HG03095 (cell line): Measurements from ENCODE around the gene USP14.

ENCODE experiments used
- ATAC-seq: cut with Tn5 transposase; IDR thresholded peaks from one replicate; pipeline ENCODE4 v1.9.1; 2021; ENCODE audit warnings: moderate library complexity; ENCODE audit not compliant: unreplicated experiment

The USP14 gene

GRCh38 chr18:225745-226144, 67.4 kb downstream of the USP14 start:
- no peak for ATAC-seq

GRCh38 chr18:227374-227773, 69.0 kb downstream of the USP14 start:
- no peak for ATAC-seq

- ATAC-seq, result no peak
Observed at GRCh38 chr18:227902-228301, 69.5 kb downstream of the USP14 start.

GRCh38 chr18:228586-228985, 70.2 kb downstream of the USP14 start:
- ATAC-seq, result no peak

GRCh38 chr18:231563-231962, 73.2 kb downstream of the USP14 start:
- no peak for ATAC-seq

GRCh38 chr18:240175-240574, 81.8 kb downstream of the USP14 start:
- no peak for ATAC-seq

GRCh38 chr18:245282-245847, 87.0 kb downstream of the USP14 start:
- no peak for ATAC-seq

GRCh38 chr18:248053-248452, 89.7 kb downstream of the USP14 start:
- ATAC-seq, result no peak

GRCh38 chr18:250685-251084, 92.3 kb downstream of the USP14 start:
- no peak for ATAC-seq

- no peak for ATAC-seq
Observed at GRCh38 chr18:251572-251971, 93.2 kb downstream of the USP14 start.

- no peak for ATAC-seq
Observed at GRCh38 chr18:253121-253520, 94.8 kb downstream of the USP14 start.

GRCh38 chr18:255171-255570, 96.8 kb downstream of the USP14 start:
- no peak for ATAC-seq

- no peak for ATAC-seq
Observed at GRCh38 chr18:260547-260946, 102.2 kb downstream of the USP14 start.

- no peak for ATAC-seq
Observed at GRCh38 chr18:261398-262073, 103.2 kb downstream of the USP14 start.
